Amygdala (tissue), 56 donors: ENCODE results near the gene APOL1.
"Not testable (repeated sequence)": the region's sequence is repeated elsewhere in the genome, so short reads cannot be mapped to it uniquely, and the experiment has no call there.

Experiments
- DNase-seq, 56 donors: peaks; one replicate each; lab custom pipeline; 2025; lab: John Stamatoyannopoulos, UW

APOL1 gene

GRCh38 chr22:36224245-36224644, 28.7 kb upstream of the APOL1 start:
- no peak for DNase-seq

GRCh38 chr22:36225333-36225922, 27.5 kb upstream of the APOL1 start:
- no peak for DNase-seq

DNA sequence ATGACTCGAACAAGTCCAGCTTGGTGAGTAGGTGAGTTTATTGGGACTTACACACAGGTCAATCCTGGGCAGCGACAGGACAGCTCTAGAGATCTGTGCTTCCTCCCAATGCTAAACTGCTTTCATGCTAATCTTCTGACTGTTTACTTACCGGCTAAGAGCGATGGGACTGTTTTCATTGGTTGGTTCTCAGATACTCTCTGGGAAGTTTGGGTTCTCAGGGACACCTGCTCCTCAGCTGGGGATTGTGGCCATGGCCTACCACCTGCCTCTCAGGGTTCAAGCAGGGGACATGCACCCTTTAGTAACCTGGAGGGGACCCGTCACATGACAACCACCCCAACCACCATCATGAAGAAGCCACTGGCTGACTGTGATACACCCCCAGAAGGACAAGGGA, 26.7 kb upstream of the APOL1 start:
- no peak for DNase-seq

GRCh38 chr22:36227396-36227795, 25.5 kb upstream of the APOL1 start:
- no peak for DNase-seq

GRCh38 chr22:36227806-36228205, 25.1 kb upstream of the APOL1 start:
- no peak for DNase-seq

- DNase-seq, result not testable (repeated sequence)
Measured at GRCh38 chr22:36228369-36228768, 24.6 kb upstream of the APOL1 start.

GRCh38 chr22:36228944-36229343, 24.0 kb upstream of the APOL1 start:
- DNase-seq, result no peak

DNA sequence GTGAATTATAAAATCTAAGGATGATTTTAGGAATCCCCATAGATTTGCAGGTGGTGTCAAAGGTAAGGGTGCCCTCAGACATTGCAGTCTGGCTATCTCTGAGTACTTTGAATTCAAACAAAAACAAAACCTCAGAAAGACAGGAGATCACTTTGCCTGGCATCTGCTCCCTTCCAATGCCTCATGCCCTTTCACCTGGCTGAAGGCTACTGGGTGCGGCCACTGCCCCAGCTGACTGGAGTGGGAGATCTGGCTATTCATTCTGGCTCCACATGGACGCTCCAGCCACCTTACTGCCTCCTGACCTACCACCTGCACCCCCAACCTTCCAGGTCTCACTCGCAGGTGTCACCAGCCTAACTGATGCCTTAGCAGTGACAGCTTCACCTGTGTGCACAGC, 23.3 kb upstream of the APOL1 start:
- not testable (repeated sequence) for DNase-seq

DNA sequence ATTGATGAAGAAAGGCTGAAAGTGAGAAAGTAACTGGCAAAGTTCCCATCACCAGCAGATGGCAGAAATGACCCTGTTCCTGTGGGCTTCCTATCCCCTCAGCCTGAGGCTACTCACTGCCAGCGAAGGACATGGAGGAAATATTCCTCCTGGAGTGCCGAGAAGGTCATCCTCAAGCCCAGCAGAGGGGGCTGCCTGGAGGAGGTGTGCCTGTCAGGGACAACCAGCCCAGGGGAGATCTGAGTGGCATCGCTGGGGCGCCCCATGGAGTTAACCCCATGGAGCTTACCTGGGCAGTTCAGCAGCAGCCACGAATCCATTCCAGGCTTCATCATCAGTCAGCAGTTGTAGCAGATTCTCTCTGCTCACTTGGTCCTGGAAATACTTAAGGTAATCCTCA, 21.9 kb upstream of the APOL1 start:
- DNase-seq, result not testable (repeated sequence)

DNA sequence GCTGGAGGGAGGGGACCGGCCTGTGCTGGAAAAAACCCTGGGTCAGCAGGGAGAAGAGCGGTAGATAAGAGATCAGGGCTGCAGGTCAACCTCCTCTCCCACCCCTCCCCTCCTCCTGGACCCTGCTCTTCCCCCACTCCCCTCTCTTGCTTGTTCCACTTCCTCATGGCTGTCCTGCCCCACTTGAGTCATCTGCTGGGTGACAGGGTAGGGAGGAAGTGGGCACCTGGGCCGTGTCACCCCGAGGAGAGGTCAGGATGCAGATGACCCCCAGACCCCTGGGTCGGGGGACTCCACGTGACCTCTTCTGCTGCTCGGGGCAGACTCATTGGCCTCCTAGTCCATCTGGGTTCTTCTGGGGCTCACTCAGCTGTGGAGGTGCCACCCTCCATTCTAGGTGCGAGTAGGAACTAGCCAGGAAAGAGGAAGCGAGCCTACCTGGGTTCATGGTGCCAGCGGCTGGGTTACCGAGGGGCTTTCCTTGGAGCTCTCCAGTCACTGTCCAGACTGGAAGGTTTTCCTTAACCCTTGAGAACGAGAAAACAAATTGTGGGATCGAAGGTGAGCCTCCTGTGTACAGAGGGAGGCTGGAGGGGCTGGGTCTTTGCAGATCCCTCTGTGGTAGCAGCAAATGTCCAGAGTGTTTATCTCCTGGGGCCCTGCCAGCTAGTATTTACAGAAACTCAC, 20.1 kb upstream of the APOL1 start:
- DNase-seq, result no peak

DNA sequence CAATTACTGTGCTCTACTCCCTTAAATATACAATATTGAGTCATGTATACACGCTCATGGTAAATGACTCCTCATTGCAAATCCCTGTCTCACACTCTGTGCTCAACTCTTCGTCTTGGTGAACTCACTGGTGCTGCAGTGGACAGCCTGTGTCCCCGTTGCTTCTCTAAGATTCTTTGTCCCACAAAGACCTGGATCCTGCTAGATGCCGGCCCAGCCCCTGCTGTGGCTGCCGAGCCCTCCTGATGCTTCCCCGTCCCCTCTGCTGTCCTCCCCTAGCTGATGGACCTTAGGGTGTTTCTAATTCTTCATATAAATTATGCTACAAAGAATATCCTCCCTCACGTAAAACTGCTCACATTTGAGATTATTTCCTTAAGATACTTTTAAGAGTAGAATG, 19.1 kb upstream of the APOL1 start:
- DNase-seq, result no peak

DNA sequence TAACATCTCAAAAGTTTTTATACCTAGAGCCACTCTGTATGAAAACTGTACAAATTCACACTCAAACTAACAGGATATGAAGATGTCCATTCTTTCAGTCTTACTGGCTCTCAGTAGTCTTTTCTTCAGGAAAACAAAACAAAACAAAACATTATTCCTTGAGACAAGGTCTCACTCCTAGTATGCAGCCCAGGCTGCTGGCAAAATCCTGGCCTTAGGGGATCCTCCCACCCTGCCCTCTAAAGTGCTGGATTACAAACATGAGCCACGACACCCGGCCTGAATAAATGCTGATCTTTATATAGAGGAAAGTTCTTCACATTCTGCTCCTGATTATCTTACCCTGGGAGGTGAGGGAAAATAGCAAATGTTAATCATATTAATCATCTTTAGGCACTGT, 18.7 kb upstream of the APOL1 start:
- no peak for DNase-seq

DNA sequence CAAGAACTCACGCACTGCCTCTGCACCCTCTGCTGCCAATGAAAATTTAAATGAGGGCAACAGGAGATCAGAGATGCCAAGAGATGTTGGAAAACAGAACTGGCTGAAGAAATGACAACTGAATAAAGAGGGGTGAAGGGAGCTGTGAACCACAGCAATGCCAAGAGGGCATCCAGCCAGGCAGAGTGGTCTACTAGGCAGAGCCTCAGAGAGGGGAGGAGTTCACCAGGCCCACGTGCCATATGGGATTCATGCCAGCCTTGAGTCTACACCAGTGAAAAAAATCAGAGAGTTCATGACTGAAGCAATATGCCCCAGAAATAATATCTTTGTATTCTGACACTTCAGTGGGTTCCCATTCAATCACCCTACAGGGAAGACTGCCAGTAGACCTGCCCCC, 18.0 kb upstream of the APOL1 start:
- peak in 1 of 56 donors; percentile 25 for DNase-seq

DNA sequence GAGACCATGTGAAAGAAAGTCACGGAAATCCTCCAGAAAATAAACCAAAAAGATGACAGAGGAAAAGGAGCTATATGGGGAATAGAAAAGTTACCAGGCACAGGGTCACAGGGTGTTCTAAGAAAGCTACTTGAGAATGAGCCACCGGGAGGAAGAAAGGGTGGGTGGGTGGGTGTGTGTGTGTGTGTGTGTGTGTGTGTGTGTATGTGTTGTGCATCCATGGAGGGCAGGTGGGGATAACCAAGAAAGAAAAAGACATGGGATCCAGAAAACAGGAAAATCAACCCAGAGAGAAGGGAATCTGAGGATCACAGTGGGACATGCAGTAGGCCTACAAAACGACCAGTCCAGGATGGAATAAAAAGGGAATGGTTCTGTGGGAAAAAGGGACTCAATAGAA, 17.3 kb upstream of the APOL1 start:
- DNase-seq, result no peak

GRCh38 chr22:36236388-36237319, 16.3 kb upstream of the APOL1 start:
- DNase-seq, result no peak

- peak in 10 of 56 donors; percentile 10 to 38 (median 23) for DNase-seq
Measured at GRCh38 chr22:36237462-36238372, 15.2 kb upstream of the APOL1 start.

DNA sequence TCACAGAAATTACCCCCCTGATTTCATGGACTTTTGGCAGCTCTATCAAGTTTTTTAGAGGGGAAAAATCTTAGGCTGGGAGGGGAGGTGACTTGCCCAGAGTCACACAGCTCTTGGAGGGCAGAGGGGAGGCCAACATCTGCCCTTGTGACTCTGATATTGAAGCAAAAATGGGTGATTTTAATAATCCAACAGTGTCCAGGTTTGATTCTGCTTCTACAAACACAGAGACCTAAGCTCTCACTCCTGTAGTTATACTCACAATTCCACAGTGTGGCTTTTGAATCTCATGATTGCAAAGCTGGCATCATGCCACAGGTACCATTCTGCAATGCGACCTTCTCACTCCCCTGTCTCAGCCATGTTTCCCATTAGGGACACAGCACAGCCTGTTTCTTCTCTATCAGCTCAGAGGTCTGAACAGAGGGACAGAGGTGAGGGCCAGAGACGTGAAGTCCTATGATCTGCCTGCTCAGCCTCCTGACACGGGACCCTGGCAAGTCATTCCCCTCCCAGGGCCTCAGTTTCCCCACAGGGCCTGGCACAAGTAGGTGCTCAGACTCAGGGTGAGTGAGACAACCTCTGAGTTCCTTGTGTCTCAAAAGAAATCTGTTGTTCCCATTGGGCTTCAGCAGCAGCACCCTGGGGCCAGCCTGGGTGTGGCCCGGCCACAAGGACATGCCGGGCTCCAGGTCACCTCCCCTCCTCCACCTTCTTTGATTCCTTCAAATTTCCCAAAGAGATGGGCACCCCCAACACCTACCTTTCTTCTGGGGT, 14.4 kb upstream of the APOL1 start:
- DNase-seq, result no peak

DNA sequence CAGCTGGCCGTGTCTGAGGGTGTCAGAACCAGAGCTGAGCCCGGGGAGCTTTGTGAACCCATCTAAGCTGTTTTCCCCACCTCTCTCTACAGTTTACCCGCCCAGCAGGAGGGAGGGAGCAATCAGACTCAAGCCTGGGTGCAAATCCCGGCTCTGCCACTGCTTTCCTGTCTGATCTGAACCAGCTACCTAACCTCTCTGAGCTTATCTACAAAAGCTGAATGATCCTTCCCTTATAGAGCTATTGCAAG, 13.9 kb upstream of the APOL1 start:
- peak in 2 of 56 donors; percentile 33 to 48 for DNase-seq

DNA sequence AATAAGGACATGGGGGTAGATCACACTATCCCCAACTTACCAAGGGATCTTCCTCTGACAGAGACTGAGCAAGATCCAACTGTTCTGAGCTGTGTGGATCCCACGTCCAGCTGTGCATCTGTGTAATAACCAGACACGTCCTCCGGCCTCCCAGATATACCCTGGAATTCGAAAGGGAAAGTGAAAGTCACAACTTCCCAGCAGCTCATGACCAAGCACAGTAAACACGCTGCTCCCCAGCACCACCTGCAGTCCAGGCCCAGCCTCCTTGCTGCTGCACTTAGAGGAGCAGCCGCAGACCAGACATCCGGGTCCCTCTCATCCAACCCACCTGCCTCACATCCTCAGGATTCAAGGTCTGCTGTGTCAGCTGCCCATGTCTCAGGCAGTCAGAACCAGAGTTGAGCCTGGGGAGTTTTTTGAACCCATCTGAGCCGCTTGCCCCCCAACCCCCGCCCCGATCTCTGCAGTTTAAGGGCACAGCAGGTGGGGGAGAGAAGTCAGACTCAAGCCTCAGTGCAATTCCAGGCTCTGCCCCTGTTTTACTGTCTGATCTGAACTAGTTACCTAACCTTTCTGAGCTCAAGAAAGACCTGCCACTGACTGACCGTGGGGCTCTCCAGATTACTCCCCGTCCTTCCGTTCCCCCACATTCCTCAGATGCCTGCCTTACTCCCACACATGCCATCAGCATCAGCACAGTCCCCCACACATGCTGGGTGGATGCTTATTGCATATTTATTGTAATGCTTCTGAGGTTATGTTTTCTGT, 13.3 kb upstream of the APOL1 start, which contains the start of gene APOL2:
Gene APOL2, minus strand, starts transcription at position 127 of the 771 bp plus-strand sequence. CDS start 6,365 bp downstream, outside the sequence.
- DNase-seq, result peak in 55 of 56 donors; percentile 20 to 91 (median 79)
